Measurements from ENCODE around the gene HNRNPL.
"Not testable (repeated sequence)": the region's sequence is repeated elsewhere in the genome, so short reads cannot be mapped to it uniquely, and the experiment has no call there.

The HNRNPL gene

GRCh38 chr19:38815059-38816001, 34.5 kb downstream of the HNRNPL start:
- Histone ChIP-seq H3K36me3 (no peaks in the 10 kb centered on the region), H3K27me3 (no peaks in the 10 kb centered on the region), H3K9me3 (no peaks in the 10 kb centered on the region), H3K4me1 (peaks cover 6% of the 10 kb centered on the region), H3K4me3 (ENCODE audit: low read depth, low read length) (no peak overlapping the region)
- DNase-seq: no peak
- TF ChIP-seq CTCF (IDR thresholded peaks at IDR 0.05; ENCODE audit: low read depth, low read length): no peak

GRCh38 chr19:38813932-38814331, 35.9 kb downstream of the HNRNPL start:
- not testable (repeated sequence) for DNase-seq; H3K9me3 ChIP-seq; H3K36me3 ChIP-seq; H3K4me1 ChIP-seq; H3K27me3 ChIP-seq; H3K4me3 ChIP-seq (ENCODE audit: low read depth, low read length)

DNA sequence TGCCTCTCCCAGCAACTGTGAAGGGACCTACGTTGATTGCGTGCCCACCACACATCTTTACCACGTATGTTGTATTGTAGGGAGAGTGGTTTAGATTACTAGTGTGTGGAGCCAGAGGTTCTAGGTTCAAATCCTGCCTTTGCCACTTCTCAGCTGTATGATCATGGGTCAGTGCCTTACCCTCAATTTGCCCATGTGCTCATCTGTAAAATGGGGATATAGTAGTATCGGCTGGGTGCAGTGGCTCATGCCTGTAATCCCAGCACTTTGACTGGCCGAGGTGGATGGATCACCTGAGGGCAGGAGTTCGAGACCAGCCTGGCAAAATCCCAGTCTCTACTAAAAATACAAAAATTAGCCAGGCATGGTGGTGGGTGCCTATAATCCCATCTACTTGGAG, 36.5 kb downstream of the HNRNPL start:
- Histone ChIP-seq H3K36me3 (no peaks in the 10 kb centered on the region), H3K4me1 (no peaks in the 10 kb centered on the region), H3K9me3 (no peaks in the 10 kb centered on the region), H3K4me3 (ENCODE audit: low read depth, low read length) (no peak overlapping the region), H3K27me3 (no peaks in the 10 kb centered on the region)
- TF ChIP-seq CTCF (IDR thresholded peaks at IDR 0.05; ENCODE audit: low read depth, low read length): no peak
- no peak for DNase-seq

- H3K27me3 ChIP-seq: no peaks in the 10 kb centered on the region
- H3K4me3 ChIP-seq (ENCODE audit: low read depth, low read length): no peak within 1 kb of the TSS
- H3K36me3 ChIP-seq: no peaks in the 10 kb centered on the region
- H3K4me1 ChIP-seq: no peaks in the 10 kb centered on the region
- DNase-seq: no peak
- H3K9me3 ChIP-seq: no peaks in the 10 kb centered on the region
- TF ChIP-seq CTCF (IDR thresholded peaks at IDR 0.05; ENCODE audit: low read depth, low read length): no peak
Observed at GRCh38 chr19:38812841-38813320, 36.9 kb downstream of the HNRNPL start, which contains the start of gene LGALS4. TSS of gene LGALS4 (minus strand) at chr19:38812945. CDS start at chr19:38812886, 59 bp downstream.

- Histone ChIP-seq H3K4me3 (ENCODE audit: low read depth, low read length) (no peak overlapping the region), H3K27me3 (no peaks in the 10 kb centered on the region), H3K9me3 (no peaks in the 10 kb centered on the region), H3K36me3 (no peaks in the 10 kb centered on the region), H3K4me1 (no peaks in the 10 kb centered on the region)
- DNase-seq: no peak
- no peak for TF ChIP-seq CTCF (IDR thresholded peaks at IDR 0.05; ENCODE audit: low read depth, low read length)
Observed at GRCh38 chr19:38812009-38812840, 37.6 kb downstream of the HNRNPL start.

- no peaks in the 10 kb centered on the region for H3K4me1 ChIP-seq
- no peak for DNase-seq
- H3K36me3 ChIP-seq: no peaks in the 10 kb centered on the region
- no peaks in the 10 kb centered on the region for H3K27me3 ChIP-seq
- TF ChIP-seq CTCF (IDR thresholded peaks at IDR 0.05; ENCODE audit: low read depth, low read length): no peak
- H3K4me3 ChIP-seq (ENCODE audit: low read depth, low read length): no peak overlapping the region
- no peaks in the 10 kb centered on the region for H3K9me3 ChIP-seq
Observed at GRCh38 chr19:38809592-38810252, 40.1 kb downstream of the HNRNPL start.
